GM19438 (cell line): ENCODE measurements around the gene OR2V1.
"Not testable (repeated sequence)": the region's sequence is repeated elsewhere in the genome, so short reads cannot be mapped to it uniquely, and the experiment has no call there.

ENCODE experiments used
- ATAC-seq: cut with Tn5 transposase; IDR thresholded peaks from one replicate; pipeline ENCODE4 v1.9.1; 2021; ENCODE audit warnings: low read depth; ENCODE audit not compliant: unreplicated experiment

The OR2V1 gene

DNA sequence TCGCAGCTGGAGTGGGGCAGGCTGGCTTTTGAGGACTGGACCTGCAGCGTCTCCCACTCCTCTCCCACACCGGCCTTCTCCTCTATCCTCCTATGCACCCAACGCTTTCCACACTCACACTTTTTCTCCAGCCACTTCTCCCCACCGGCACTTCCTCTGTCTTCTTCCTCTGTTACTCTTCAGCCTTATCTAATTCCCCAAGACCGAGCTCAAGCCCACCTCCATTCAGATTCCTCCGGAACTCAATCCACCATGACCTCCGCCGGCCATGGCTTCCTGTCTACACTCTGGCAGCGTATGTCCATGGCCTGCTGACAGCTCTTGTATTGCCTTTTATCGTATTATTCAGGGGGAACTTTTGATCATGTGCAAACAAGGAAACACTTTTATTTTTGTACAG is 545 bp upstream of the OR2V1 start:
- ATAC-seq: no peak

DNA sequence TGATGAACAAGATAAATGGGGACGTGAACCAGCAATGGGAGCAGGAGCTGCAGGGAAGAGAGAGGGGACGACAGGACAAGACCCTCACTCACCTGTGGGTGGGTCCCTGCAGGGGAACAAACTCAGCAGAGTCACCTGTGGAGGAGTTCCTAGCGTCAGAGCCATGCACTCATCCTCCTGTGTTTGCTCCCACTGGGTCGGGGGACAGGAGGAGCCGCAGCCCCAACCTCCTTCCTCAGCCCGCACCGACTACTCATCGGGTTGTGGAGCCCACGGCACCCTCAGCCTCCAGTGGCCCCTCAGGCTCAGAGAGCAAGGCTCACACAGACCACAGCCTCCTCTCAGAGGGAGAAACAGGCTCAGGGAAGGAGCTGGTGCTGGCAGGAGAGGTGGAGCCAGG is 888 bp downstream of the OR2V1 start:
- not testable (repeated sequence) for ATAC-seq

GRCh38 chr5:181129601-181130000 is 1.4 kb downstream of the OR2V1 start:
- no peak for ATAC-seq

DNA sequence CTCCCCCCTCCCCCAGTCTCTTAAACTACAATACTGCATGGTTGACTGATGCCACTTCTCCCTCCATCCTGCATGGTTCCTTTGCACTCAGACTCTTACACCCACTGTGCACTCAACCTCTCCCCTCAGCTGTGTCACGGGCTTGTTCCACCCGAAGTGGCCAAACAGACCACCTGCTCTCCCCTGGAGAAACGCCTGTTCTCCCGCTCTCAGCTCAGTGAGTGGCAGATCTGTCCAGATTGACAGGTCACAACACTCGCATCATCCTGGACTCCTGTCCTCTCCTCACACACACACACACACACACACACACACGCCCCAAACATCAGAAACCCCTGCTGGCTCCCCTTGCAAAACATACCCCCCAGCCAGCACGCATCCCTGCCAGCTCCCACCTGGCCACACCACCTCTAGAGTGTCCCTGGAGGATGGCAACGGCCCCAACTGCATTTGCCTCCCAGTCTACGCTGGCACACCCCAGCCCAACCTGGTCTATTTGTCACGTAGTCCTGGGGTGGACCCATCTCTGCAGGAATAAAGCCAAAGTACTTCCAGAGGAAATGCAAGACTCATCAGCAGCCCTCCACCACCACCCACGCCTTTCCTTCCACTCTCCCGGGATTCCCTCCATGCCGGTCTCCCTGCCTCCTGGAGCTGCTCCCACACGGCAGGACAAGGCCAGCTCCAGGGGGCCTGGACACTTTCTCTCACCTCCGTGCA is 2.9 kb downstream of the OR2V1 start:
- no peak for ATAC-seq

GRCh38 chr5:181127456-181127855 is 3.5 kb downstream of the OR2V1 start:
- ATAC-seq: no peak

DNA sequence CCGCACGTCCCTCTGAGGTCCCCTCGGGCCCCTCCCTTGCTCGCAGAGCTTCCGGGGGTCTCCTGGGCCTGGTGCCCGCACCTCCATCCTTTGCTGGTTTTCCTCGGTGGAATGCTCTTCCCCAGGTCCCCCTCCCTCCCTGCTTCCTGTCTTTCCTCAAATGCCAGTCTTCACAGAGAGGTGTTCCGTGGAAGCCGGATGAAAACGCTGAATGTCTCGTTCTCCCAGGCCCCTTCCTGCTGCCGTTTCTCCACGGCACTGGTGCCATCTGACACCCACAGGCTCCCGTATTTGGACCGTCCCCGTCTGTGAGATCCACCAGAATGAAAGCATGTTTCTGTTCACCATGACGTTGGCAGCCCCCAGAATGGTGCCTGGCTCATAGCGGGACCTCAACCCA is 4.1 kb downstream of the OR2V1 start:
- no peak for ATAC-seq

GRCh38 chr5:181124526-181124925 is 6.4 kb downstream of the OR2V1 start:
- ATAC-seq: no peak

GRCh38 chr5:181121675-181122561 is 9.1 kb downstream of the OR2V1 start:
- ATAC-seq: no peak

DNA sequence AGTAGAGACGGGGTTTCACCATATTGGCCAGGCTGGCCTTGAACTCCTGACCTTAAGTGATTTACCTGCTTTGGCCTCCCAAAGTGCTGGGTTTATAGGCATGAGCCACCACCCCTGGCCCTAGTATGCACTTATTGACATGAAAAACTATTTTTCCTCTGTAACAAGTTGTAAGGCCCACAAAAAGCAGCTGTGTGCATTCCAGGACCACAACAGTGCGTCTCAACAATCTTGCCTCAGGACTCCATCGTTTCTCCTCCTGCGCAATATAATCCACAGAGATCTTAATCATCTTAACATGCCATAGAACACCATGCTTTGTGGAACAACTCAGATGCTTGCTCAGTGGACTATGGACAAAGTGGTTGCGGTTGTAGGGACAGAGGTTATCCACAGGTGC is 10.2 kb downstream of the OR2V1 start:
- ATAC-seq: no peak

DNA sequence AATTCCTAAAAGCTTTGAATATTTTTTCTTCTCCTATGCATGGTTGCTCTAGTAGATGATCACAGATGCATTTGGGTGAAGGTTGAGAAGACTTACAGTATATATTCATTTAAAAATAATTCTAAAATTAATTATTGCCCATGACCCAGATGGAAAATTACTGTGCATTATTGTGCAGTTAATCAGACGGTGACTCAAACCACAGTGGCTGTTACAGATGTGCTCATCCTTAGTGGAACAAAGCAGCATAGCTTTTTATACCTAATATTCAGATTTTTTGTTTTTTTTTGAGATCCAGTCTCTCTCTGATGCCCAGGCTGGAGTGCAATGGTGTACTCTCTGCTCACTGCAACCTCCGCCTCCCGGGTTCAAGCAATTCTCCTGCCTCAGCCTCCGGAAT is 10.7 kb downstream of the OR2V1 start:
- no peak for ATAC-seq

DNA sequence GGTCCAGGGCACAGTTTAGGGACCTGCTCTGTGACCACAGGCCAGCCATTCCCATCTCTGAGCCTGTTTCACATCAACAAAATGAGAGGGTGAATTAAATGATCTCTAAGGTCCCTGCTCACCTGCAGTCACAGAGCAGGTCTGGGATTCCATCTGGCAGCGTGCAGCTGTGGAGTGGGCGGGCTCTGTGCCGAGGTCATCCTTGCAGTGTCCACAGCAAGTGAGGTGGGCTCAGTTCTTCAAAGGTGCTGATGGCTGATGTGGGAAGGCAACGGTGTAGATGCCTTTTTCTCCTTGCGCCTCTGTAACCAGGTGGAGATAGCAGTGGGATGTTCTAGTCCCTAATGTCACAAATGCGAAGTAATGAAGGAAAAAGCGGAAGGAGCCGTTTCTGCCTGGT is 11.9 kb downstream of the OR2V1 start:
- no peak for ATAC-seq

- no peak for ATAC-seq
These were observed 12.6 kb downstream of the OR2V1 start for GRCh38 chr5:181118369-181118768.

DNA sequence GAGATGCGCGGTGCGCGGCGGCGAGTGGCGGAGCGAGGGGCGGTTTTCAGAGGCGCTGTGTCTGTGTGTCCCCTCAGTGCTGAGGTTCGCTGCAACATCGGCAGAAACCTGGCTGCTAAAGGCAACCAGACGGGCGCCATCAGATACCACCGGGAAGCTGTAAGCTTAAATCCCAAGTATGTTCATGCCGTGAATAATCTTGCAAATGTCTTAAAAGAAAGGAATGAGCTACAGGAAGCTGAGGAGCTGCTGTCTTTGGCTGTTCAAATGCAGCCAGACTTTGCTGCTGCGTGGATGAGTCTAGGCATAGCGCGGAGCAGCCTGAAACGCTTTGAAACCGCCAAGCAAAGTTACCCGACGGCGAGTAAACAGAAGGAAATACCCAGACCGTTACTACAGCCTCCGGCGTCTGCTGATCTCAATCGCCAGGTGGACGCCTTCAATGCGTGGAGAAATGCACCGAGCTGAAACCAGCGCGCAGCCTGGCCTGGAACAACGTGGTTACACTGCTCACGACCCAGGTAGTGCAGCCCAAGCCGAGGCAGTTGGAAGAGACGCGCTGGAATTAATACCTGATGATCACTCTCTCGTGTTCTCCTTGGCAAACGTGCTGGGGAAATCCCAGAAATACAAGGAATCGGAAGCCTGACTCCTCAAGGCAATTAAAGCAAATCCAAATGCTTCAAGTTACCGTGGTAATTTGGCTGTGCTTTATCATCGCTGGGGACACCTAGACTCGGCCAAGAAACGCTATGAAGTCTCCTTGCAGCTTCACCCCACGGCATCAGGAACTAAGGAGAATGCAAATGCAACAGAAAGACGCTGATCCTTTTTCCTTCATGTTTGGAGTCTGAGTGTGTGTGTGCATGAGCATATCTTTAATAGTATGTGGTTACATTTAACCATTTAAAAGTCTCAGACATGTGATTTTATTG is 15.9 kb downstream of the OR2V1 start:
- ATAC-seq: no peak

DNA sequence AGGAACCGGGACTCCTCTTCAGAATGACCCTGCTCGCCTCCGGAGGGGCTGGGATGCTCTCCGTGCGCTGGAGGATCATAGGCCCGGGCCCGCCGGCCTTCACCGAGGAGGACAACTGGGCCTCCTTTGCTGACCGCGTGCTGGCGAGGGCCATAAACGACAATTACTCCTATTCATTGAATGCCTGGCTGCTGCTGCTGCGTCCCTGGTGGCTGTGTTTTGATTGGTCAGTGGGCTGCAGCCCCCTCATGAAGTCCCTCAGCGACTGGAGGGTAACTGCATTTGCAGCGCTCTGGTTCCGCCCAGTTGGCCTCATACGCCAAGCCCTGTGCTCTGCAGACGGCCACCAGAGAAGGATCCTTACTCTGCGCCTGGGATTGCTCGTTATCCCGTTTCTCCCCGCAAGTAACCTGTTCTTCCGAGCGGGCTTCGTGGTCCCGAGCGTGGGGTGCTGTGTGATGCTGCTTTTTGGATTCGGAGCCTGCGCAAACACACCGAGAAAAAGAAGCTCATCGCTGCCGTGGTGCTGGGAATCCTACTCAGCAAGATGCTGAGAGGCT is 16.6 kb downstream of the OR2V1 start:
- no peak for ATAC-seq

DNA sequence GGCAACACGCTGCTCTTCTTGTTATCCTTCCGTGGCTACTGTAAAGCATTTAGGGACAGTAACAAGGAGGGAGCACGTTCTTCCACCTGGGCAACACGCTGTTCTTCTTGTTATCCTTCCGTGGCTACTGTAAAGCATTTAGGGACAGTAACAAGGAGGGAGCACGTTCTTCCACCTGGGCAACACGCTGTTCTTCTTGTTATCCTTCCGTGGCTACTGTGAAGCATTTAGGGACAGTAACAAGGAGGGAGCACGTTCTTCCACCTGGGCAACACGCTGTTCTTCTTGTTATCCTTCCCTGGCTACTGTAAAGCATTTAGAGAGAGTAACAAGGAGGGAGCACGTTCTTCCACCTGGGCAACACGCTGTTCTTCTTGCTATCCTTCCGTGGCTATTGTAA is 17.4 kb downstream of the OR2V1 start:
- not testable (repeated sequence) for ATAC-seq

DNA sequence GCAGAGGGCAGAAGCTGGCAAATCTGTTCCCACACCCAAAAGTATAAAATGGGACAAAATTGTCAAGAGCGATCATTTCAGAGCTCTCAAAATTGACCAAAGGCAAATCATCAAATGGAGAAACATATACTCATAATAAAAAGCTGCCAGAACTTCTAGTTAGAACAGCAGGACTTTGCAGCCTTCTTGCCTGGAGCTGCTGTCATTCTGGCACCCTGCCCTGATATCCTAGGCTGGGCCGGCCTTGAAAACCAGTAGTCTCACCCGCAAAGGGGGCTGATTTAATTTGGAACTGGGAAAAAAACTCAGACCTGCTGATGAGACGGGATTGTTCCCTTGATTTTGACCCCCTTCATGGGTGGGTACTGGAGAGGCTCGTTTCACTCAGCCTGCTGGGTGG is 18.5 kb downstream of the OR2V1 start:
- no peak for ATAC-seq

- no peak for ATAC-seq
These were observed 20.0 kb downstream of the OR2V1 start for GRCh38 chr5:181111010-181111409.

GRCh38 chr5:181109489-181110013 is 21.4 kb downstream of the OR2V1 start:
- no peak for ATAC-seq

- ATAC-seq: no peak
These were observed 22.3 kb downstream of the OR2V1 start for GRCh38 chr5:181108578-181109165.

DNA sequence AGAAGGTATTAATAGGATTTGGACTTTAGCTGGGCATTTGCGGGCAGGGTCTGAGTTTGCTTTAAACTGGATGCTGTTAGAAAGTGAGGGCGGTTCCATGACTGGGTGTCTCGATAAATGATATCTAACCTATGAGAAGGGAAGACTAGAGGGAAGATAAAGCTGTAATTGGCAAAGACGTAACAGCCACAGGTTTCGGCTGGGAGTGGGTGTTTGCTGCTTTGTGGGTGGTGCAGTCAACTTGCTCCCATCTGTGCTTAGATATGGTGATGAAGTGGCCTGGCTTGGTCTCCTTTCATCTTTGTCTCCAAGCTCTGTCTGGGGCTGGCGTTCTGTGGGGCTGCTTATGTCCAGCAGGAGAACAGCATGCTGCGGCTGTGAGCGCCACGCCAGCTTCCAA is 23.3 kb downstream of the OR2V1 start:
- ATAC-seq: no peak
